Keratinocyte (primary cell): ENCODE data around the gene MRTO4. TPM values are rescaled to one million over a fixed set of nuclear protein-coding genes. Genes with fewer than 3 reads are reported as not detected.

Experiments
- DNase-seq: peaks from one replicate; pipeline ENCODE4 v3.0.0-alpha.2; 2011; ENCODE audit warnings: low read depth, missing footprints, low spot score
- FAIRE-seq: peaks from 2 replicates; lab custom pipeline; 2011; peaks lifted over from hg19 to GRCh38; lab: Jason Lieb, UNC
- H2AFZ ChIP-seq: 2 replicates; pipeline ENCODE4 v1.6.0; 2012; ENCODE audit warnings: low read length, control low read depth, inconsistent platforms; ENCODE audit not compliant: control insufficient read depth
- H3K27ac ChIP-seq: 2 replicates; pipeline ENCODE4 v1.5.1; 2011; ENCODE audit warnings: low read length; ENCODE audit not compliant: control insufficient read depth, insufficient read depth
- H3K27me3 ChIP-seq: 3 replicates; pipeline ENCODE4 v1.6.0; 2011; ENCODE audit warnings: low read length; ENCODE audit not compliant: control insufficient read depth, insufficient read depth; ENCODE audit errors: extremely low read depth
- H3K36me3 ChIP-seq, 2 experiments: 2 replicates in 1 of 2; 3 replicates in 1 of 2; pipeline ENCODE4 v1.5.1; 2011; ENCODE audit warnings: low read length in 2 of 2, mild to moderate bottlenecking in 1 of 2; ENCODE audit not compliant: control insufficient read depth in 2 of 2, insufficient read depth in 2 of 2; ENCODE audit errors: extremely low read depth in 1 of 2
- H3K4me1 ChIP-seq: 3 replicates; pipeline ENCODE4 v1.5.1; 2011; ENCODE audit warnings: low read length; ENCODE audit not compliant: control insufficient read depth, insufficient read depth; ENCODE audit errors: extremely low read depth
- H3K4me2 ChIP-seq: 3 replicates; pipeline ENCODE4 v1.6.0; 2011; ENCODE audit warnings: low read depth, low read length; ENCODE audit not compliant: control insufficient read depth, insufficient read depth; ENCODE audit errors: extremely low read depth
- H3K4me3 ChIP-seq, 3 experiments: fragments of 200-600 bp in 1 of 3; sonication (generic) in 1 of 3; 2 replicates in 2 of 3; 3 replicates in 1 of 3; pipeline ENCODE4 v1.5.1; 2011 to 2016; ENCODE audit warnings: low read length in 3 of 3, mild to moderate bottlenecking in 3 of 3, control low read depth in 2 of 3, inconsistent platforms in 1 of 3, low read depth in 1 of 3, mixed read lengths in 1 of 3, mixed run types in 1 of 3, moderate library complexity in 1 of 3; ENCODE audit not compliant: control insufficient read depth in 2 of 3, insufficient read depth in 2 of 3; ENCODE audit errors: extremely low read depth in 1 of 3
- H3K79me2 ChIP-seq: 2 replicates; pipeline ENCODE4 v1.6.0; 2012; ENCODE audit warnings: low read length; ENCODE audit not compliant: control insufficient read depth, insufficient read depth
- H3K9ac ChIP-seq: 3 replicates; pipeline ENCODE4 v1.6.0; 2011; ENCODE audit warnings: low read length; ENCODE audit not compliant: control insufficient read depth, insufficient read depth; ENCODE audit errors: extremely low read depth
- H3K9me1 ChIP-seq: 3 replicates; pipeline ENCODE4 v1.6.0; 2011; ENCODE audit warnings: low read length; ENCODE audit not compliant: control insufficient read depth, insufficient read depth; ENCODE audit errors: extremely low read depth
- H3K9me3 ChIP-seq: 2 replicates; pipeline ENCODE4 v1.5.1; 2012; ENCODE audit warnings: low read depth, low read length; ENCODE audit not compliant: control insufficient read depth
- H4K20me1 ChIP-seq: 3 replicates; pipeline ENCODE4 v1.6.0; 2011; ENCODE audit warnings: low read length; ENCODE audit not compliant: control insufficient read depth, insufficient read depth; ENCODE audit errors: extremely low read depth
- CTCF ChIP-seq, 3 experiments: IDR thresholded peaks in 1 of 3; conservative IDR thresholded peaks in 1 of 3; optimal IDR thresholded peaks in 1 of 3; 2 replicates in 2 of 3; 3 replicates in 1 of 3; pipeline versions ENCODE3 to v1.5.1; 2011; ENCODE audit warnings: low read length in 3 of 3, mild to moderate bottlenecking in 3 of 3, moderate library complexity in 2 of 3, control low read depth in 1 of 3, inconsistent platforms in 1 of 3; ENCODE audit not compliant: insufficient read depth in 2 of 3; ENCODE audit errors: extremely low read depth in 1 of 3
- EZH2 ChIP-seq: IDR thresholded peaks from one replicate; pipeline ENCODE4 v1.6.1; 2012; ENCODE audit warnings: inconsistent platforms, mild to moderate bottlenecking, low read length, moderate library complexity
- dilution Hi-C: fragments of 300-500 bp; cut with MboI; formaldehyde crosslinking; loops from one replicate; pipeline ENCODE4 v1.7.0; 2020; ENCODE audit warnings: low sequenced_read_pairs; ENCODE audit not compliant: extremely low pct_ligation_motif_present
- polyA plus RNA-seq, 5 experiments: library from polyadenylated mRNA; depleted of rRNA in 3 of 5; stranded (reverse) in 3 of 5; stranded (forward) in 1 of 5; unstranded in 1 of 5; fragments of >200 nt; gene quantifications; 1 replicate in 1 of 5; 2 replicates in 3 of 5; 3 replicates in 1 of 5; pipeline versions ENCODE4 v1.2.1 to v1.2.3, GENCODE V29; 2011 to 2012; ENCODE audit warnings: missing spikeins in 2 of 5, low read depth in 1 of 5, low replicate concordance in 1 of 5

MRTO4 gene
- polyA plus RNA-seq, 1 donor (not counting 4 experiments of a cell fraction or from before 2014, with no cell fraction given), result 50.2 TPM

- no peak for DNase-seq
- Histone ChIP-seq H3K79me2 (peaks cover 14% of the 10 kb centered on the region), H4K20me1 (no peaks in the 10 kb centered on the region), H3K9me1 (no peaks in the 10 kb centered on the region), H3K4me2 (no peak overlapping the region), H3K9ac (no peak overlapping the region), H3K4me1 (peaks cover 8% of the 10 kb centered on the region), H3K27me3 (no peaks in the 10 kb centered on the region), H3K4me3 (no peak overlapping the region), H2AFZ (no peak overlapping the region), H3K36me3 (peaks cover 13 to 25% of the 10 kb centered on the region in 2 experiments), H3K27ac (no peak overlapping the region), H3K9me3 (no peaks in the 10 kb centered on the region)
- FAIRE-seq, result no peak
- dilution Hi-C loops, result no loop called here
- no peak for TF ChIP-seq CTCF (optimal IDR thresholded peaks at IDR 0.05 in 1 of 3, IDR thresholded peaks at IDR 0.05 in 1 of 3, conservative IDR thresholded peaks at IDR 0.05 in 1 of 3; ENCODE audit: extremely low read depth in 1 of 3, insufficient read depth in 2 of 3, low read length in 3 of 3)
- no peak for TF ChIP-seq EZH2
Measured at GRCh38 chr1:19306941-19307340, 55.3 kb downstream of the MRTO4 start.

GRCh38 chr1:19307794-19308508 is 56.3 kb downstream of the MRTO4 start:
- peaks cover 14% of the 10 kb centered on the region for H3K79me2 ChIP-seq
- dilution Hi-C loops, result no loop called here

More at GRCh38 chr1:19307794-19308508, 56.3 kb downstream of the MRTO4 start:
- Histone ChIP-seq H3K4me2 (no peak overlapping the region), H3K36me3 (peaks cover 13 to 24% of the 10 kb centered on the region in 2 experiments), H3K27me3 (no peaks in the 10 kb centered on the region), H4K20me1 (no peaks in the 10 kb centered on the region), H3K9ac (no peak overlapping the region), H3K9me3 (no peaks in the 10 kb centered on the region), H3K9me1 (no peaks in the 10 kb centered on the region), H3K4me1 (peaks cover 15% of the 10 kb centered on the region), H3K4me3 (no peak overlapping the region), H3K27ac (no peak overlapping the region), H2AFZ (no peak overlapping the region)
- DNase-seq (no peak), FAIRE-seq (no peak)
- TF ChIP-seq EZH2, result no peak
- no peak for TF ChIP-seq CTCF (optimal IDR thresholded peaks at IDR 0.05 in 1 of 3, IDR thresholded peaks at IDR 0.05 in 1 of 3, conservative IDR thresholded peaks at IDR 0.05 in 1 of 3; ENCODE audit: extremely low read depth in 1 of 3, insufficient read depth in 2 of 3, low read length in 3 of 3)
